ENCODE results near the gene MYOCOS.
A peak's percentile ranks its signal among the peaks of the same experiment; 100 is the strongest.
"Not testable (repeated sequence)": the region's sequence is repeated elsewhere in the genome, so short reads cannot be mapped to it uniquely, and the experiment has no call there.

MYOCOS gene

DNA sequence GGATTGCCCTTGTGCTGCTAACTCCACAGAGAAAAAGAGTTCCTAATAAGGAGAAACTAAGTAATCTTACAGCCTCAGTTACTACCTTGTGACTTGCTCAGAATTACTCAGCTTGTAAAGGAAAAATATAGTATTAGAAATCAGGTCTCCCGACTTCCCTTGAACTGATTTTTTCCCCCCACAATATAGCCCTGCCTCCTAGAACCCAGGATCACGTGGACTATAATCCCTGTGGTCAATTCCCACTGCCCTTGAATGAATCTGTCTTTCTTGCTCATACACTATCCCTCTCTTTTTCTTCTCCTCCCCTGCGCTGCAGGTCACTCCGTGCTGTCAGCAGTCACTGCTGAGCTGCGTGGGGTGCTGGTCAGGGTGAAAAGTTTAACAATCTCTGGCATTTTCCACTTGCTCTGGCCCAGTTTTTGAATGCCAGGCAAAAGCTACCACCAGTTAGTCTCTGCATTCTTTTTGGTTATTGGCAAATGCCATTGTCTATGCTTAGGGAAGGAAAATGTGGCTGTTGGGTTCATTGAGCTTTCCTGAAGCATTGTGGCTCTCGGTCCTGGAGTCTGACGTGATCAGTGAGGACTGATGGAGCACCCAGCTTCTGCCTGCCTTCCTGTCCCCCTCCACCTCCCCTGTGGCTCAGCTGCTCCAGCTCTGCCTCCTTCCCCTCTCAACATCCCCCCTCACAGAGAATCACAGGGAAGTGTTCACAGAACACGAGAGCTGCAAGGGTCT, 32.3 kb downstream of the MYOCOS start:
- Histone ChIP-seq H3F3A (ENCODE audit: insufficient read depth) (no peaks in the 10 kb centered on the region), H4K20me1 (ENCODE audit: low read depth, low read length) (no peaks in the 10 kb centered on the region), H3K4me2 (ENCODE audit: low read depth, low read length, poor library complexity, severe bottlenecking) (no peak overlapping the region), H3K36me3 (ENCODE audit: low read length) (no peaks in the 10 kb centered on the region), H3K9me2 (replicated peaks; ENCODE audit: insufficient read depth, low read length) (no peaks in the 10 kb centered on the region), H3K79me2 (ENCODE audit: insufficient read depth, low read length) (no peaks in the 10 kb centered on the region), H3K9ac (ENCODE audit: low read length) (no peak overlapping the region), H3K27me3 (ENCODE audit: low read length) (no peaks in the 10 kb centered on the region), H2AFZ (ENCODE audit: low read depth, low read length, severe bottlenecking) (no peak overlapping the region), H3K9me3 (ENCODE audit: insufficient read depth, low read length) (no peaks in the 10 kb centered on the region), H3K4me3 (ENCODE audit: insufficient read depth, low read length, poor library complexity, severe bottlenecking) (no peak overlapping the region), H3K27ac (ENCODE audit: low read depth, low read length) (no peak overlapping the region)
- TF ChIP-seq CTCF (IDR thresholded peaks at IDR 0.05; ENCODE audit: insufficient read depth, low read length, poor library complexity, severe bottlenecking) (no peak), EZH2phosphoT487 (conservative IDR thresholded peaks at IDR 0.05; ENCODE audit: low read length) (no peak)

DNA sequence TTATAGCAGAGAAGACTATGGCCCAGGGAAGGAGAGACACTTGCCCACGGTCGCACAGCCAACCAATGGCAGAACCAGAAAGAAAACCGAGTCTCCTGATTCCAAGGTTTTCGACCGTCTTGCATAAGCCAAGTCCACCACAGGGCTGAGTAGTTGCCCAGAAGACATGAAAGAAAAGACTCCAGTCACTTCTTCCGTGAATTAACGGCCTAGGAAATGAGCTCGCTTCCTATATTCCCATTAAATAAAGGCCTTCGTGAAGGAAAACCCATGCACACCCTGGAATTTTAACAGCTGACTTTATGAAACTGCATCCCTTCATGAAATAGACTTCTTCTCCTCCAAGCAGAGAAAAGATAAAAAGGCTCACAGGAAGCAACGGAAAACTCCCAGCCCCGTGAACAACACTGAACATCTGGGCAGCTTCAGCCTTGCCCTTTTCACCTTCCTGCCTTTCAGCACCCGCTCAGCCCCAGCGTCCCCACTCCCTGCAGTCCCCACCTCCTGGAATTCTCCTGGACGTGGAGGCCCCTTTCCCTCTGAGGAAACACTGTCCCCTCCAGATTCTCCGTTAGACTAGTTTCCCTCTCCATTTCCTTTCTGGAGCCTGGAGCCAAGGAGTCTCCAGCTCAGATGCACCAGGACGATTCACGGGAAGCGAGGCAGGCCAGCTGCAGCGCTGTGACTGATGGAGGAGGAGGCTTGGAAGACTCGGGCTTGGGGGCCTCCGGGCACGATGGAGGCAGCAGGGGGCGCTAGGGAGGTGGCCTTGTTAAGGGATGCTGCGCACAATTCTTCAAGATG, 33.1 kb downstream of the MYOCOS start:
- H3K4me2 ChIP-seq (ENCODE audit: low read depth, low read length, poor library complexity, severe bottlenecking), result peak overlapping the region; percentile 29
- H3K9me3 ChIP-seq (ENCODE audit: insufficient read depth, low read length), result no peaks in the 10 kb centered on the region
- H3K4me3 ChIP-seq (ENCODE audit: insufficient read depth, low read length, poor library complexity, severe bottlenecking), result no peak overlapping the region
- TF ChIP-seq CTCF (IDR thresholded peaks at IDR 0.05; ENCODE audit: insufficient read depth, low read length, poor library complexity, severe bottlenecking), result peak; percentile 59
- TF ChIP-seq EZH2phosphoT487 (conservative IDR thresholded peaks at IDR 0.05; ENCODE audit: low read length), result no peak
- no peaks in the 10 kb centered on the region for H4K20me1 ChIP-seq (ENCODE audit: low read depth, low read length)
- H3K79me2 ChIP-seq (ENCODE audit: insufficient read depth, low read length), result no peaks in the 10 kb centered on the region
- H3K36me3 ChIP-seq (ENCODE audit: low read length), result no peaks in the 10 kb centered on the region
- no peak overlapping the region for H3K27ac ChIP-seq (ENCODE audit: low read depth, low read length)
- no peaks in the 10 kb centered on the region for H3K27me3 ChIP-seq (ENCODE audit: low read length)
- peak overlapping the region; percentile 72 for H2AFZ ChIP-seq (ENCODE audit: low read depth, low read length, severe bottlenecking)
- H3F3A ChIP-seq (ENCODE audit: insufficient read depth), result no peaks in the 10 kb centered on the region
- H3K9ac ChIP-seq (ENCODE audit: low read length), result no peak overlapping the region
- H3K9me2 ChIP-seq (replicated peaks; ENCODE audit: insufficient read depth, low read length), result no peaks in the 10 kb centered on the region

GRCh38 chr1:171655746-171656116, 33.7 kb downstream of the MYOCOS start:
- Histone ChIP-seq H3K9me3 (ENCODE audit: insufficient read depth, low read length) (no peaks in the 10 kb centered on the region), H3K9ac (ENCODE audit: low read length) (no peak overlapping the region), H3K27me3 (ENCODE audit: low read length) (no peaks in the 10 kb centered on the region), H3K36me3 (ENCODE audit: low read length) (no peaks in the 10 kb centered on the region), H3K4me2 (ENCODE audit: low read depth, low read length, poor library complexity, severe bottlenecking) (peak overlapping the region; percentile 29), H3F3A (ENCODE audit: insufficient read depth) (no peaks in the 10 kb centered on the region), H3K4me3 (ENCODE audit: insufficient read depth, low read length, poor library complexity, severe bottlenecking) (no peak overlapping the region), H3K9me2 (replicated peaks; ENCODE audit: insufficient read depth, low read length) (no peaks in the 10 kb centered on the region), H2AFZ (ENCODE audit: low read depth, low read length, severe bottlenecking) (peak overlapping the region; percentile 72), H4K20me1 (ENCODE audit: low read depth, low read length) (no peaks in the 10 kb centered on the region), H3K27ac (ENCODE audit: low read depth, low read length) (no peak overlapping the region), H3K79me2 (ENCODE audit: insufficient read depth, low read length) (no peaks in the 10 kb centered on the region)
- no peak for TF ChIP-seq EZH2phosphoT487 (conservative IDR thresholded peaks at IDR 0.05; ENCODE audit: low read length)
- no peak for TF ChIP-seq CTCF (IDR thresholded peaks at IDR 0.05; ENCODE audit: insufficient read depth, low read length, poor library complexity, severe bottlenecking)

GRCh38 chr1:171656206-171656605, 34.2 kb downstream of the MYOCOS start:
- H3K4me2 ChIP-seq (ENCODE audit: low read depth, low read length, poor library complexity, severe bottlenecking); H4K20me1 ChIP-seq (ENCODE audit: low read depth, low read length); H3K36me3 ChIP-seq (ENCODE audit: low read length); H3F3A ChIP-seq (ENCODE audit: insufficient read depth); H3K9me3 ChIP-seq (ENCODE audit: insufficient read depth, low read length); H3K79me2 ChIP-seq (ENCODE audit: insufficient read depth, low read length); H3K9ac ChIP-seq (ENCODE audit: low read length); H3K9me2 ChIP-seq (replicated peaks; ENCODE audit: insufficient read depth, low read length); H3K27ac ChIP-seq (ENCODE audit: low read depth, low read length); H3K27me3 ChIP-seq (ENCODE audit: low read length); H3K4me3 ChIP-seq (ENCODE audit: insufficient read depth, low read length, poor library complexity, severe bottlenecking): not testable (repeated sequence)
- peak overlapping the region; percentile 72 for H2AFZ ChIP-seq (ENCODE audit: low read depth, low read length, severe bottlenecking)

Measured in SU-DHL-6 (cell line).